ENCODE data around the gene CDX4. TPM values are rescaled to one million over a fixed set of nuclear protein-coding genes. Genes with fewer than 3 reads are reported as not detected.
A peak's percentile ranks its signal among the peaks of the same experiment; 100 is the strongest.
"Not testable (repeated sequence)": the region's sequence is repeated elsewhere in the genome, so short reads cannot be mapped to it uniquely, and the experiment has no call there.

Gene CDX4
- total and polyA plus RNA-seq, 8 donors = not detected

DNA sequence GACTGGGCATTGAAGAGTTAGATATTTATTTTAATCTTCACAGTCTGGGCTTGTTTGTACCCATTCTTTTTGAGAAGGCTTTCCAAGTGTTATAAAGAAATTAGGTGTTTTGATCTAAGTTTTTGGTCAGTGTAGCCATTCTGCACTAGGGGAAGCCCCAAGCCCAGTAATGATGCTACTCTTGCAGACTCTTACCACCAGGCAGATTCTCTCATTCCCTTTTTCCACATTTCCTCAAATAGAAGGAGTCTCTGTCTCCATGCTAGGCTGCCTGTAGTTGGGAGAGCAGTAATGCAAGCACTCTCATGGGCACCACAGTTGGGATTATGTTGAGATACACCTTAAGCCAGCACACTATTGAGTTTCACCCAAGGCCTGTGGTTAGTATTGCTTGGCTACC is 21.5 kb downstream of the CDX4 start:
- no peak for ATAC-seq
- Histone ChIP-seq H3K4me1 (no peaks in the 10 kb centered on the region), H3K36me3 (no peaks in the 10 kb centered on the region), H3K4me3 (no peak overlapping the region), H3K27me3 (peaks cover 0 to 12% (median 3%) of the 10 kb centered on the region in 4 donors), H3K27ac (no peak overlapping the region), H3K9me3 (no peaks in the 10 kb centered on the region)
- TF ChIP-seq, protein P1, sequence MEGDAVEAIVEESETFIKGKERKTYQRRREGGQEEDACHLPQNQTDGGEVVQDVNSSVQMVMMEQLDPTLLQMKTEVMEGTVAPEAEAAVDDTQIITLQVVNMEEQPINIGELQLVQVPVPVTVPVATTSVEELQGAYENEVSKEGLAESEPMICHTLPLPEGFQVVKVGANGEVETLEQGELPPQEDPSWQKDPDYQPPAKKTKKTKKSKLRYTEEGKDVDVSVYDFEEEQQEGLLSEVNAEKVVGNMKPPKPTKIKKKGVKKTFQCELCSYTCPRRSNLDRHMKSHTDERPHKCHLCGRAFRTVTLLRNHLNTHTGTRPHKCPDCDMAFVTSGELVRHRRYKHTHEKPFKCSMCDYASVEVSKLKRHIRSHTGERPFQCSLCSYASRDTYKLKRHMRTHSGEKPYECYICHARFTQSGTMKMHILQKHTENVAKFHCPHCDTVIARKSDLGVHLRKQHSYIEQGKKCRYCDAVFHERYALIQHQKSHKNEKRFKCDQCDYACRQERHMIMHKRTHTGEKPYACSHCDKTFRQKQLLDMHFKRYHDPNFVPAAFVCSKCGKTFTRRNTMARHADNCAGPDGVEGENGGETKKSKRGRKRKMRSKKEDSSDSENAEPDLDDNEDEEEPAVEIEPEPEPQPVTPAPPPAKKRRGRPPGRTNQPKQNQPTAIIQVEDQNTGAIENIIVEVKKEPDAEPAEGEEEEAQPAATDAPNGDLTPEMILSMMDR (IDR thresholded peaks at IDR 0.05) = no peak
- intact Hi-C loops (cut with DNase I) = no loop called here
- FAIRE-seq = no peak
- no peak for DNase-seq

GRCh38 chrX:73478961-73479360 is 32.1 kb downstream of the CDX4 start:
- no peaks in the 10 kb centered on the region for H3K9me3 ChIP-seq
- H3K4me1 ChIP-seq = no peaks in the 10 kb centered on the region
- ATAC-seq = no peak
- WGBS, 2 donors = 70 to 82% methylated on average over 4 of the region's 4 CpGs
- no peak for DNase-seq
- TF ChIP-seq, protein P1 (IDR thresholded peaks at IDR 0.05) = no peak
- peaks cover 0 to 11% (median 0%) of the 10 kb centered on the region in 4 donors for H3K27me3 ChIP-seq
- no peak overlapping the region for H3K27ac ChIP-seq
- no peaks in the 10 kb centered on the region for H3K36me3 ChIP-seq
- no peak overlapping the region for H3K4me3 ChIP-seq
- FAIRE-seq = no peak
- intact Hi-C loops (cut with DNase I) = no loop called here

GRCh38 chrX:73481521-73481920 is 34.7 kb downstream of the CDX4 start:
- ATAC-seq (no peak), FAIRE-seq (no peak), DNase-seq (peak in 1 of 6 donors; percentile 16)
- TF ChIP-seq, protein P1 (IDR thresholded peaks at IDR 0.05) = no peak
- Histone ChIP-seq H3K27ac (no peak overlapping the region), H3K4me3 (no peak overlapping the region), H3K4me1 (no peaks in the 10 kb centered on the region), H3K36me3 (no peaks in the 10 kb centered on the region), H3K27me3 (peaks cover 0 to 11% (median 3%) of the 10 kb centered on the region in 4 donors), H3K9me3 (no peaks in the 10 kb centered on the region)
- intact Hi-C loops (cut with DNase I) = no loop called here
- 49 to 50% methylated on average over 2 of the region's 2 CpGs for WGBS, 2 donors

DNA sequence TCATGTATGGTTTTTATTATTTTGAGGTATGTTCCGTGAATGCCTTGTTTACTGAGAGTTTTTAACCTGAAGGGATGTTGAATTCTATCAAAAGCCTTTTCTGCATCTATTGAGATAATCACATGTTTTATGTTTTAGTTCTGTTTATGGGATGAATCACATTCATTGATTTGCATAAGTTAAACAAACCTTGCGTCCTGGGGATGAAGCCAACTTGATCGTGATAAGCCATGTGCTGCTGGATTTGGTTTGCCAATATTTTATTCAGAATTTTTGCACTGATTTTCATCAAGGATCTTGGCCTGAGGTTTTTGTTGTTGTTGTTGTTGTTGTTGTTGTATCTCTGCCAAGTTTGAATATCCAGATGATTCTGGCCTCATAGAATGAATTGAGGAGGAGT is 43.8 kb downstream of the CDX4 start:
- no peak for FAIRE-seq
- no peak for ATAC-seq
- TF ChIP-seq, protein P1 (IDR thresholded peaks at IDR 0.05) = no peak
- no peak overlapping the region for H3K27ac ChIP-seq
- no peak overlapping the region for H3K4me3 ChIP-seq
- no peaks in the 10 kb centered on the region for H3K4me1 ChIP-seq
- H3K36me3 ChIP-seq = no peaks in the 10 kb centered on the region
- WGBS, 2 donors = 43 to 57% methylated on average over 3 of the region's 3 CpGs
- no peaks in the 10 kb centered on the region for H3K9me3 ChIP-seq
- DNase-seq = no peak
- intact Hi-C loops (cut with DNase I) = no loop called here
- H3K27me3 ChIP-seq = no peaks in the 10 kb centered on the region

DNA sequence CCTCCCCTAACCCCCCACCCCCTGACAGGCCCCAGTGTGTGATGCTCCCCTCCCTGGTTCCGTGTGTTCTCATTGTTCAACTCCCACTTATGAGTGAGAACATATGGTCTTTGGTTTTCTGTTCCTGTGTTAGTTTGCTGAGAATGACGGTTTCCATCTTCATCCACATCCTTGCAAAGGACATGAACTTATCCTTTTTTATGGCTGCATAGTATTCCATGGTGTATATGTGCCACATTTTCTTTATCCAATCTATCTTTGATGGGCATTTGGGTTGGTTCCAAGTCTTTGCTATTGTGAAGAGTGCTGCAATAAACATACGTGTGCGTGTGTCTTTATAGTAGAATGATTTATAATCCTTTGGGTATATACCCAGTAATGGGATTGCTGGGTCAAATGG is 45.3 kb downstream of the CDX4 start:
- WGBS, 2 donors = 64 to 67% methylated on average over 4 of the region's 4 CpGs
- intact Hi-C loops (cut with DNase I); FAIRE-seq: not testable (repeated sequence)

More for the DNA sequence above, 45.3 kb downstream of the CDX4 start:
- H3K4me1 ChIP-seq, ATAC-seq, H3K9me3 ChIP-seq, DNase-seq, H3K4me3 ChIP-seq, H3K36me3 ChIP-seq, H3K27me3 ChIP-seq, H3K27ac ChIP-seq: not testable (repeated sequence)

Other genes with a start within 250 kb of the CDX4 start
- gene NAP1L2, start 232.2 kb upstream of the CDX4 start, total RNA-seq = 1 to 10 TPM in 5 of 6 donors, under 1 TPM in 1; 0.79 to 2.8 (median 2.1) TPM
- 1 to 10 TPM; 2.2 to 7.4 TPM for gene NAP1L2, start 232.2 kb upstream of the CDX4 start, polyA plus RNA-seq
- gene CHIC1, start 116.1 kb downstream of the CDX4 start, total RNA-seq = 1 to 10 TPM; 2.1 to 4.3 (median 3.1) TPM
- 1 to 10 TPM; 1.7 to 3.6 TPM for gene CHIC1, start 116.1 kb downstream of the CDX4 start, polyA plus RNA-seq